ENCODE results near the gene TSPO2. TPM values are rescaled to one million over a fixed set of nuclear protein-coding genes. Genes with fewer than 3 reads are reported as not detected.

TSPO2 gene
- total and polyA plus RNA-seq, 9 of the 15 experiments (the other 6 are each of a cell fraction or from before 2014, with no cell fraction given), result not detected

DNA sequence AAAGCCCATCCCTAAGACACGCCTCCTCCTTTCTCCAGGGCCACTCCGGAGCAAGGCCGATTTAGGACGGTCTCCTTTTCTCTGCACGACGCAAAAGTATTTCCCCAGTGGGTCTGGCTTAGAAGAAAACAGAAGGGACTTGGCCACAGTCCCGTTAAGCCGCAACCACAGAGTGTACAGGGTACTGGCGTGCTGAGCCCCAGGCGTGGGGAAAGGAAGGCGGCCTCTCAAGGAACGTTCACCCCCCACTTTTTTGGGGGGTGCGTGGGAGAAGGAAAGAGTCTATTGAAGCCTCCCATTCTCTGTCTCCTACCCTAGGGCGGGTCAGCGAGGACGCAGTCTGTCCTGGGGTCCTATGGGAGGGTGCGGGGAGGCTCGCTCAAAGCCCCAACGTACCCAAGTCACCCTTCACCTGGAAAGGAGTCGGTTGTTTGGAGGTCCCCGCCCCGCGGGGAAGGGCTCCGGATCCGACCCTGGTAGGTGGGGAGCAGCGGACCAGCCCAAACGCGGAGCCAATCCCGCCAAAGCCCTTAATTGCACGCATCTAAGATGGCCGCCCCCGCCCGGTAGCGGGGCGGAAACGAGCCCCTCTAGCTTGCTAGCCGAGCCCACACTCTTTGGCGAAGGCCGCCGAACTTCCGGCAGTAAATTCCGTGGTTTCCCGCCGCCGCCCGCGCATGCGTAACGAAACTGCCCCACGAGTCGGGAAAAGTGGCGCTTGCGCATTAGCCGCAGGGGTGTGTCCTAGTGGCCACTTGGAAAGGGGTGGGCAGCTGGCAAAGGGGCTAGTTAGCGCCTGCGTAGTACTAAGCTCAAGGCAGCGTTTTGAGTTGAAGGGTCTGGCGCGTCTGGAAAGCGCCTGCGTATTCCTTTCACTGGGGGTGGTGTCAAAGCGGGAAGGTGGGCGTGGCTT, 29.9 kb downstream of the TSPO2 start, which contains the start of gene OARD1 (continued):
- TF ChIP-seq TAF1 (IDR thresholded peaks at IDR 0.05; ENCODE audit: control insufficient read depth, extremely low read depth, insufficient read depth, low read length, severe bottlenecking) (no peak), TCF7 (IDR thresholded peaks at IDR 0.05; ENCODE audit: borderline replicate concordance) (no peak), PRPF4 (IDR thresholded peaks at IDR 0.05; ENCODE audit: insufficient read depth, low read depth, low read length, poor library complexity, severe bottlenecking) (no peak), PURB (CRISPR knock-in tag; IDR thresholded peaks at IDR 0.05; ENCODE audit: low read depth) (no peak), HDAC6 (IDR thresholded peaks at IDR 0.05; ENCODE audit: low read depth, low read length) (no peak), POLR2H (tag; IDR thresholded peaks at IDR 0.05; ENCODE audit: low read depth) (peak; percentile 88), ETS2 (tag; IDR thresholded peaks at IDR 0.05; ENCODE audit: borderline replicate concordance, poor library complexity, severe bottlenecking) (no peak), TBP (optimal IDR thresholded peaks at IDR 0.05; ENCODE audit: low read depth, low read length) (peak; percentile 56), SLC30A9 (CRISPR knock-in tag; IDR thresholded peaks at IDR 0.05) (no peak), ETV1 (tag; conservative IDR thresholded peaks at IDR 0.05; ENCODE audit: low read depth) (peak; percentile 92), ZNF589 (CRISPR knock-in tag; IDR thresholded peaks at IDR 0.05; ENCODE audit: low read depth) (no peak), TRIM28 (IDR thresholded peaks at IDR 0.05) (peak; percentile 20; the same call in 1 of the 2 replicates), TBL1XR1 (IDR thresholded peaks at IDR 0.05; ENCODE audit: low read length in 2 of 2) (no peak), CBFA2T2 (conservative IDR thresholded peaks at IDR 0.05) (no peak), ZSCAN32 (CRISPR knock-in tag; IDR thresholded peaks at IDR 0.05) (no peak)
- TF ChIP-seq, protein P1, sequence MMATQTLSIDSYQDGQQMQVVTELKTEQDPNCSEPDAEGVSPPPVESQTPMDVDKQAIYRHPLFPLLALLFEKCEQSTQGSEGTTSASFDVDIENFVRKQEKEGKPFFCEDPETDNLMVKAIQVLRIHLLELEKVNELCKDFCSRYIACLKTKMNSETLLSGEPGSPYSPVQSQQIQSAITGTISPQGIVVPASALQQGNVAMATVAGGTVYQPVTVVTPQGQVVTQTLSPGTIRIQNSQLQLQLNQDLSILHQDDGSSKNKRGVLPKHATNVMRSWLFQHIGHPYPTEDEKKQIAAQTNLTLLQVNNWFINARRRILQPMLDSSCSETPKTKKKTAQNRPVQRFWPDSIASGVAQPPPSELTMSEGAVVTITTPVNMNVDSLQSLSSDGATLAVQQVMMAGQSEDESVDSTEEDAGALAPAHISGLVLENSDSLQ (IDR thresholded peaks at IDR 0.05), result no peak; the same call in 1 of the 2 replicates
- TF ChIP-seq, protein P2, sequence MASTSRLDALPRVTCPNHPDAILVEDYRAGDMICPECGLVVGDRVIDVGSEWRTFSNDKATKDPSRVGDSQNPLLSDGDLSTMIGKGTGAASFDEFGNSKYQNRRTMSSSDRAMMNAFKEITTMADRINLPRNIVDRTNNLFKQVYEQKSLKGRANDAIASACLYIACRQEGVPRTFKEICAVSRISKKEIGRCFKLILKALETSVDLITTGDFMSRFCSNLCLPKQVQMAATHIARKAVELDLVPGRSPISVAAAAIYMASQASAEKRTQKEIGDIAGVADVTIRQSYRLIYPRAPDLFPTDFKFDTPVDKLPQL (IDR thresholded peaks at IDR 0.05; ENCODE audit: extremely low read depth, insufficient read length), result no peak
- TF ChIP-seq, protein P3, sequence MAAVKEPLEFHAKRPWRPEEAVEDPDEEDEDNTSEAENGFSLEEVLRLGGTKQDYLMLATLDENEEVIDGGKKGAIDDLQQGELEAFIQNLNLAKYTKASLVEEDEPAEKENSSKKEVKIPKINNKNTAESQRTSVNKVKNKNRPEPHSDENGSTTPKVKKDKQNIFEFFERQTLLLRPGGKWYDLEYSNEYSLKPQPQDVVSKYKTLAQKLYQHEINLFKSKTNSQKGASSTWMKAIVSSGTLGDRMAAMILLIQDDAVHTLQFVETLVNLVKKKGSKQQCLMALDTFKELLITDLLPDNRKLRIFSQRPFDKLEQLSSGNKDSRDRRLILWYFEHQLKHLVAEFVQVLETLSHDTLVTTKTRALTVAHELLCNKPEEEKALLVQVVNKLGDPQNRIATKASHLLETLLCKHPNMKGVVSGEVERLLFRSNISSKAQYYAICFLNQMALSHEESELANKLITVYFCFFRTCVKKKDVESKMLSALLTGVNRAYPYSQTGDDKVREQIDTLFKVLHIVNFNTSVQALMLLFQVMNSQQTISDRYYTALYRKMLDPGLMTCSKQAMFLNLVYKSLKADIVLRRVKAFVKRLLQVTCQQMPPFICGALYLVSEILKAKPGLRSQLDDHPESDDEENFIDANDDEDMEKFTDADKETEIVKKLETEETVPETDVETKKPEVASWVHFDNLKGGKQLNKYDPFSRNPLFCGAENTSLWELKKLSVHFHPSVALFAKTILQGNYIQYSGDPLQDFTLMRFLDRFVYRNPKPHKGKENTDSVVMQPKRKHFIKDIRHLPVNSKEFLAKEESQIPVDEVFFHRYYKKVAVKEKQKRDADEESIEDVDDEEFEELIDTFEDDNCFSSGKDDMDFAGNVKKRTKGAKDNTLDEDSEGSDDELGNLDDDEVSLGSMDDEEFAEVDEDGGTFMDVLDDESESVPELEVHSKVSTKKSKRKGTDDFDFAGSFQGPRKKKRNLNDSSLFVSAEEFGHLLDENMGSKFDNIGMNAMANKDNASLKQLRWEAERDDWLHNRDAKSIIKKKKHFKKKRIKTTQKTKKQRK (IDR thresholded peaks at IDR 0.05; ENCODE audit: borderline replicate concordance, low read depth, low read length), result no peak
- TF ChIP-seq, protein P4, sequence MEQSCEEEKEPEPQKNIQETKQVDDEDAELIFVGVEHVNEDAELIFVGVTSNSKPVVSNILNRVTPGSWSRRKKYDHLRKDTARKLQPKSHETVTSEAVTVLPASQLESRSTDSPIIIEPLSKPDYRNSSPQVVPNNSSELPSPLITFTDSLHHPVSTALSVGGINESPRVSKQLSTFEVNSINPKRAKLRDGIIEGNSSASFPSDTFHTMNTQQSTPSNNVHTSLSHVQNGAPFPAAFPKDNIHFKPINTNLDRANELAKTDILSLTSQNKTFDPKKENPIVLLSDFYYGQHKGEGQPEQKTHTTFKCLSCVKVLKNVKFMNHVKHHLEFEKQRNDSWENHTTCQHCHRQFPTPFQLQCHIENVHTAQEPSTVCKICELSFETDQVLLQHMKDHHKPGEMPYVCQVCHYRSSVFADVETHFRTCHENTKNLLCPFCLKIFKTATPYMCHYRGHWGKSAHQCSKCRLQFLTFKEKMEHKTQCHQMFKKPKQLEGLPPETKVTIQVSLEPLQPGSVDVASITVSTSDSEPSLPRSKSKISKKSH (CRISPR knock-in tag; IDR thresholded peaks at IDR 0.05), result no peak

Measured in K562 (cell line).